GM12891 (cell line): ENCODE measurements around the gene PPARG.

Source experiments
- DNase-seq: peaks from one replicate; pipeline ENCODE4 v3.0.0; 2011; ENCODE audit warnings: low spot score; ENCODE audit not compliant: insufficient read length
- FAIRE-seq: peaks from 2 replicates; lab custom pipeline; 2011; peaks lifted over from hg19 to GRCh38; lab: Jason Lieb, UNC
- PAX5 ChIP-seq: IDR thresholded peaks from 2 replicates; pipeline ENCODE4 v1.6.1; 2011; ENCODE audit warnings: low read length, moderate library complexity, mild to moderate bottlenecking; ENCODE audit not compliant: insufficient read depth, severe bottlenecking
- POLR2A ChIP-seq: IDR thresholded peaks from 2 replicates; pipeline ENCODE4 v1.6.1; 2011; ENCODE audit warnings: low read depth, low read length, control low read depth
- POLR2AphosphoS5 ChIP-seq: IDR thresholded peaks from 2 replicates; pipeline ENCODE4 v1.6.1; 2011; ENCODE audit warnings: low read depth, low read length, control low read depth
- POU2F2 ChIP-seq: IDR thresholded peaks from 2 replicates; pipeline ENCODE4 v1.6.1; 2011; ENCODE audit warnings: low read depth, mild to moderate bottlenecking, control low read depth, low read length, moderate library complexity
- SPI1 ChIP-seq: IDR thresholded peaks from 2 replicates; pipeline ENCODE4 v1.6.1; 2011; ENCODE audit warnings: low read depth, low read length, control low read depth
- TAF1 ChIP-seq: IDR thresholded peaks from 2 replicates; pipeline ENCODE4 v1.6.1; 2011; ENCODE audit warnings: low read depth, low read length, control low read depth

Gene PPARG

GRCh38 chr3:12294885-12295580 is 6.2 kb downstream of the PPARG start:
- DNase-seq: no peak
- FAIRE-seq: no peak
- no peak for TF ChIP-seq TAF1
- no peak for TF ChIP-seq POLR2A
- no peak for TF ChIP-seq POLR2AphosphoS5

GRCh38 chr3:12296511-12296910 is 7.6 kb downstream of the PPARG start:
- TF ChIP-seq TAF1: no peak
- no peak for TF ChIP-seq POLR2A
- TF ChIP-seq POLR2AphosphoS5: no peak
- TF ChIP-seq POU2F2: no peak
- no peak for TF ChIP-seq SPI1
- no peak for TF ChIP-seq PAX5
- DNase-seq (no peak), FAIRE-seq (no peak)

GRCh38 chr3:12299026-12299425 is 10.2 kb downstream of the PPARG start:
- DNase-seq (no peak), FAIRE-seq (no peak)
- TF ChIP-seq SPI1 (no peak), POLR2AphosphoS5 (no peak), TAF1 (no peak), PAX5 (no peak), POLR2A (no peak), POU2F2 (no peak)

GRCh38 chr3:12300137-12300536 is 11.3 kb downstream of the PPARG start:
- no peak for TF ChIP-seq TAF1
- no peak for TF ChIP-seq POU2F2
- TF ChIP-seq SPI1: no peak
- TF ChIP-seq POLR2AphosphoS5: no peak
- no peak for TF ChIP-seq POLR2A
- TF ChIP-seq PAX5: no peak
- FAIRE-seq (no peak), DNase-seq (no peak)

GRCh38 chr3:12301031-12301430 is 12.2 kb downstream of the PPARG start:
- DNase-seq (no peak), FAIRE-seq (no peak)
- no peak for TF ChIP-seq TAF1
- no peak for TF ChIP-seq PAX5
- no peak for TF ChIP-seq POLR2A
- no peak for TF ChIP-seq POU2F2
- TF ChIP-seq POLR2AphosphoS5: no peak
- TF ChIP-seq SPI1: no peak

GRCh38 chr3:12301513-12301912 is 12.6 kb downstream of the PPARG start:
- FAIRE-seq (no peak), DNase-seq (no peak)
- TF ChIP-seq POLR2AphosphoS5 (no peak), SPI1 (no peak), TAF1 (no peak), POLR2A (no peak), PAX5 (no peak), POU2F2 (no peak)

GRCh38 chr3:12302564-12302963 is 13.7 kb downstream of the PPARG start:
- no peak for TF ChIP-seq POLR2AphosphoS5
- TF ChIP-seq TAF1: no peak
- no peak for TF ChIP-seq SPI1
- no peak for TF ChIP-seq POU2F2
- no peak for DNase-seq
- no peak for FAIRE-seq

GRCh38 chr3:12303534-12303933 is 14.7 kb downstream of the PPARG start:
- FAIRE-seq (no peak), DNase-seq (no peak)

GRCh38 chr3:12303993-12304392 is 15.1 kb downstream of the PPARG start:
- TF ChIP-seq SPI1 (no peak), TAF1 (no peak), POU2F2 (no peak), POLR2A (no peak), POLR2AphosphoS5 (no peak), PAX5 (no peak)
- FAIRE-seq (no peak), DNase-seq (no peak)

More at GRCh38 chr3:12303534-12303933, 14.7 kb downstream of the PPARG start:
- TF ChIP-seq POLR2A: no peak
- no peak for TF ChIP-seq PAX5
- no peak for TF ChIP-seq TAF1
- no peak for TF ChIP-seq SPI1
- TF ChIP-seq POLR2AphosphoS5: no peak
- TF ChIP-seq POU2F2: no peak

- FAIRE-seq (no peak), DNase-seq (no peak)
- TF ChIP-seq POLR2A: no peak
- no peak for TF ChIP-seq POU2F2
- no peak for TF ChIP-seq TAF1
Observed at GRCh38 chr3:12307136-12307535, 18.3 kb downstream of the PPARG start.
